ENCODE data around the gene ASTE1.

DNA sequence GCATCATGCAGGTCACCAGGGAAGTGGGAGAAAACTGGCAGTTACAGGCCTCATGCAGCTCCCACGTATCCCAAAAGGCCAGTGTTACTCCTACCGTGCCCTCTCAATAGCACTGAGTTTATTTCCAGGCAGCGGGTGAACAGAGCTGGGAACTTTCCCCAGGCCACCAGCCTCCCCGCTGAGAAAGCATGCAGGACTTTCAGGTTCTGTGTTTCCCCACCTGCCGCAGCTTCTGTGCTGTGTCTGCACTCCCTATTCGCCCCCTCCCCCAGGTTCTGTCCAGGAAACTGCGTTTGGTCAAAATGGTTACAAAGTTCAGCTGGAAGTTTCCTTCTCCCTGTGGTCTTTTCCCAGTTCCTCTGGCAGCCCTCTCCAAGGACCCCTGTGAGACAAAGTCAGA lies 21.4 kb upstream of the ASTE1 start:
- TF ChIP-seq, protein P1, sequence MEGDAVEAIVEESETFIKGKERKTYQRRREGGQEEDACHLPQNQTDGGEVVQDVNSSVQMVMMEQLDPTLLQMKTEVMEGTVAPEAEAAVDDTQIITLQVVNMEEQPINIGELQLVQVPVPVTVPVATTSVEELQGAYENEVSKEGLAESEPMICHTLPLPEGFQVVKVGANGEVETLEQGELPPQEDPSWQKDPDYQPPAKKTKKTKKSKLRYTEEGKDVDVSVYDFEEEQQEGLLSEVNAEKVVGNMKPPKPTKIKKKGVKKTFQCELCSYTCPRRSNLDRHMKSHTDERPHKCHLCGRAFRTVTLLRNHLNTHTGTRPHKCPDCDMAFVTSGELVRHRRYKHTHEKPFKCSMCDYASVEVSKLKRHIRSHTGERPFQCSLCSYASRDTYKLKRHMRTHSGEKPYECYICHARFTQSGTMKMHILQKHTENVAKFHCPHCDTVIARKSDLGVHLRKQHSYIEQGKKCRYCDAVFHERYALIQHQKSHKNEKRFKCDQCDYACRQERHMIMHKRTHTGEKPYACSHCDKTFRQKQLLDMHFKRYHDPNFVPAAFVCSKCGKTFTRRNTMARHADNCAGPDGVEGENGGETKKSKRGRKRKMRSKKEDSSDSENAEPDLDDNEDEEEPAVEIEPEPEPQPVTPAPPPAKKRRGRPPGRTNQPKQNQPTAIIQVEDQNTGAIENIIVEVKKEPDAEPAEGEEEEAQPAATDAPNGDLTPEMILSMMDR (conservative IDR thresholded peaks at IDR 0.05; ENCODE audit: low read length), result no peak
- TF ChIP-seq EZH2phosphoT487 (IDR thresholded peaks at IDR 0.05; ENCODE audit: borderline replicate concordance), result no peak
